Inflammatory macrophage treated with lipopolysaccharide for 4 hours (primary cell): ENCODE measurements around the gene CEBPE.

Experiments used
- DNase-seq: peaks from one replicate; pipeline ENCODE4 v3.0.0-alpha.2; 2020

Gene CEBPE

GRCh38 chr14:23101213-23101970 lies 17.7 kb downstream of the CEBPE start:
- no peak for DNase-seq

DNA sequence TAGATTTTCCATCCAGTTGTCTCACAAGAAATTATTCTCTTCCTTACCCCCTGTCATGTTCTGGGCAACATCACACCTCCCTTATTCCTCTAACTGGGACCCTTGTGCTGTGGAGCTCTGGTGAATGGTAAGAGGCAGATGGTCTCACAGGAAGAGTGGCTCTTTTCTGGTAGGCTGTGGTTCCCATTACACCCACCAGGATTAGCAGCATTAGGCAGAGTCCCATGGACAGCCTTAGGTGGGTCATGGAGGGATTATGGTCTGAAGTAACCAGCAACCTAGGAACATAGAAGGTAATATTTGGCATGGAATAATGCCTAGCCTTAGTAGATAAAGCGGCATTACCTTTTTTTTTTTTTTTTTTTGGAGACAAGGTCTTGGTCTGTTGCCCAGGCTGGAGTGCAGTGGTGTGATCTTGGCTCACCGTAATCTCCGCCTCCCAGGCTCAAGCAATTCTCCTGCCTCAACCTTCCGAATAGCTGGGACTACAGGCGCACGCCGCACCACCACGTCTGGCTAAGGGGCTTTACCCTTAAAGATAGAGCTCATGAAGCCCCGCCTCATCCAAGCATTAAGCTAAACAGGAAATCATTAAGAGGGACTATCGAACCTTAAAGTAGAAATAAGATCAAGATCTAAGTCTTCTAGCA lies 19.7 kb downstream of the CEBPE start:
- DNase-seq = no peak

DNA sequence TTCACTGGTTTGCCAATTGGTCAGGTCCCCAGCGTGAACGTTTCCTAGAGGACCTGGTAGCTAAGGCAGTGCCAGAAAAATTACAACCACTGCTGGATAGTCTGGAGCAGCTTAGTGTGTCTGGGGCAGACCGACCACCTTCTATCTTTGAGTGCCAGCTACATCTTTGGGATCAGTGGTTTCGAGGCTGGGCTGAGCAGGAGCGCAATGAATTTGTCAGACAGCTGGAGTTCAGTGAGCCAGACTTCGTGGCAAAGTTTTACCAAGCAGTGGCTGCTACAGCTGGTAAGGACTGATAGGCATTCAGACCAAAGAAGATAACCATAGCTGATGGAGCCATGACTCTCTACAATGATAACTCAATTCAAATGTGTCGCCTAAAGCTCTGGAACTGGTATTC lies 21.3 kb downstream of the CEBPE start:
- no peak for DNase-seq

- peak; percentile 100 for DNase-seq
Measured at GRCh38 chr14:23095196-23096108, 23.6 kb downstream of the CEBPE start, which contains the start of gene C14orf119. Gene C14orf119, plus strand, starts transcription at chr14:23095505. Its CDS starts 2,154 bp downstream, at chr14:23097659.

DNA sequence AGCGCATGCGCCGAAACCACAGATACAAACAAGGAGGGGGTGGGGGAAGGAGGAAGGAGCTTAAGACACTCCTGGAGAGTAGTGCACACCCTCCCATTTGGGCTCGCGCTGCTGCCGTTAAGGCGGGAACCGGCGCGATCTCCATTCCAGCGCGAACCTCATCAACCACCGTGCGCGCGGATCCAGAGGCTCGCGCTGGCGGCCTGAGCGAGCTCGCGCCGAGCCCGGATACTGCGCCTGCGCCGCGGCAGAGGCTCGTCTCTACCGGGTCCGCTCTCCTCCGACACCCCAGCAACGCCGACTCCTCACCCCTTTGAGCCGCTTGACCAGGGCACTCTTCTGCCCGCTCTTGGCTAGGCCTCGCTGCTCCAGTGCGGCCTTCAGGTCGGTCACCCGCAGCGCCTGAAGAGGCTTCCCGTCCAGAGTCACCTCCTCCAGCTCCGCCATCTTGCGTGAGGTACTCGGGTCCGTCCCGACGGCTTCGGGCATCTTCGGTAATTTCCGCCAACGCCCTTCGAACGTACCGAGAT lies 24.3 kb downstream of the CEBPE start, which contains the start of gene ACIN1:
TSS of gene ACIN1 (minus strand) at position 471 of the 530 bp plus-strand sequence. CDS start at position 447, 24 bp downstream.
- peak; percentile 82 for DNase-seq

GRCh38 chr14:23093991-23094665 lies 24.9 kb downstream of the CEBPE start:
- no peak for DNase-seq

GRCh38 chr14:23093526-23093925 lies 25.5 kb downstream of the CEBPE start:
- DNase-seq = no peak

DNA sequence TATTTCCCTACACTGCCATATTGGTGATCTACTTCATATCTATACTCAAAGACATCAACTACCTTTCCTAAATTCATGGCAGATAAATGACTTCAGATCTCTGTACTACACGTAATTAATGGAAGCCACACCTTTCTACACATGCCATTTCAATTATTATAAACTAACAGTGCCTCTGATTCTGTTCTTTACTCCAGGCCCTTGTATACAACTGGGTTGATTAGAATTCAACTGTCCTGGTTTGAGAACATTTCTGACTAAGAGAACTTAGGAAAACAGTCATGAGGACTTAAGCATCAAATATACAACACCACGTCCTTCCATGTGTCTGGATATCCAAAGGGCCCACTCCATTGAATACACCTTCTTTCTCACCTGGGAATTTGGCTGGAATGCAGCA lies 26.0 kb downstream of the CEBPE start:
- DNase-seq = no peak

DNA sequence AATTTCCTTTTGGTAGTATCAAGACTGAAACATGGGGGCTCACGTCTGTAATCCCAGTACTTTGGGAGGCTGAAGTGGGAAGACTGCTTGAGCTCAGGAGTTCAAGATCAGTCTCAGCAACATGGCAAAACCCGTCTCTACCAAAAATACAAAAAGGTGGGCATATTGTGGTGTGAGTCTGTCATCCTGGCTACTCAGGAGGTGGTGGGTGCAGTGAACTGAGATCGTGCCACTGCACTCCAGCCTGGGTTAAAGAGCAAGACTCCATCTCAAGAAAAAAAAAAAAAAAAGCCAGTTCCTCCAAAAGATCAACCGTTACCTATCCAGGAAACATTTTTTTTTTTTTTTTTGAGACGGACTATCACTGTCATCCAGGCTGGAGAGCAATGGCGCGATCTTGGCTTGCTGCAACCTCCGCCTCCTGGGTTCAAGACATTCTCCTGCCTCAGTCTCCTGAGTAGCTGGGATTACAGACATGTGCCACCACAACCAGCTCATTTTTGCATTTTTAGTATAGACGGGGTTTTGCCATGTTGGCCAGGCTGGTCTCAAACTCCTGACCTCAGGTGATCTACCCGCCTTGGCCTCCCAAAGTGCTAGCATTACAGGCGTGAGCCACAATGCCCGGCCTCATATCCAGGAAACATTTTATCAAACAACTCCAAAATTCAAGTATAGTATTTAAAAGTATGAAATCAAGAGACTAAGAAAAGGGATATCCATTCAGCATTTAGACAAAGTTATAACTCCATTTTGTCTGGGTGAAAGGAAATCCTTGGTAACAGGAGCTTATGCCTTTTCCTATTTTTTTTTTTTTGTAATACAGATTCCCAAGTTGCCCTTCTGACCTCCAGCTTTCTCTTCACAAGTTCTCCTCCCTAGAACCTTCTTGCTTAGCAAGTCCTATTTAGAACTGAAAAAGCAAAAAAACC lies 27.5 kb downstream of the CEBPE start:
- DNase-seq = no peak

GRCh38 chr14:23090254-23090636 lies 28.8 kb downstream of the CEBPE start:
- no peak for DNase-seq

GRCh38 chr14:23089498-23090253 lies 29.4 kb downstream of the CEBPE start:
- DNase-seq = no peak

- DNase-seq = no peak
Measured at GRCh38 chr14:23086565-23086964, 32.5 kb downstream of the CEBPE start.

- peak; percentile 90 for DNase-seq
Measured at GRCh38 chr14:23085458-23085857, 33.6 kb downstream of the CEBPE start.

- DNase-seq = no peak
Measured at GRCh38 chr14:23080474-23080873, 38.6 kb downstream of the CEBPE start.

GRCh38 chr14:23079716-23080115 lies 39.3 kb downstream of the CEBPE start:
- peak; percentile 26 for DNase-seq

DNA sequence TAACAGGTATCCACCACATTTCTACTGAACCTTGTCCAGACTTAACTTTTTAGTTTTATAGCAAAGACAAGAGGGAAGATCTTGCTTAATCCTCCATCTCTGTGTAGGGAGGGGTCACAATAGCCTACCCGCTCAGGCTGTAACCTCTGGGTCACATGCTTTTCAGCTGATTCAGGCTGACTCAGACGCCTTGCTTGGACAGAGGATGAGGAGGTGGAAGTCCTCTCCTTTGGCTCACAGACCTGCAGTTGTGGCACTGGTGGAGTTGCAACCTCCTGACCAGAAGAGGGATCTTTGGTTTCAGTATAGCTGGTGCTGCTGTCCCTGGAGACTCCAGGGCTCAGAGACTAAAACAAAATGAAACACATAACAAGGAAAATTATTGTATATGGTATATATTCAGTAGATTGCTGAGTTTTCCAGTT lies 40.4 kb downstream of the CEBPE start:
- DNase-seq = peak; percentile 98

GRCh38 chr14:23077962-23078361 lies 41.1 kb downstream of the CEBPE start:
- no peak for DNase-seq

- DNase-seq = peak; percentile 49
Measured at GRCh38 chr14:23076785-23077408, 42.2 kb downstream of the CEBPE start.

DNA sequence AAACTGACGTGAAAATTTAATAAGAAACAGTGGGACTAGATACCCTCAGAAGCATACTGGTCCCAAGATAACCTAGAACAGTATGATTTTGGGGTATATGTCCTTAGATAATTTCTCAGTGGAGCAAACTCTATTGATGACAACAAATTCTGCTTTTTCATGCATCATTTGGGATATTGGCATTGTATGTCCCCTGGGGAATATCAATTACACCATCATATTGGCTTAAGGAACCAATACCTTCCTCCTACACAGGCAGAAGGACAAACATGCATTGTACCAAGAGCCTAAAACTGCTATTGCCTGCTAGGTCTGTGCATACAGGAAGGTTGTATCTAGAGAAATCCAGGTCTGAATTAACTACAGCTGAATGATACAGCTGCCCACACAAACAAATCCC lies 44.1 kb downstream of the CEBPE start:
- no peak for DNase-seq
